HL-60 (cell line): ENCODE data around the gene CCR4.

Experiments used
- GABPA ChIP-seq: IDR thresholded peaks from 2 replicates; pipeline ENCODE4 v1.6.1; 2012; ENCODE audit warnings: low read depth
- POLR2AphosphoS5 ChIP-seq: IDR thresholded peaks from 2 replicates; pipeline ENCODE4 v1.6.1; 2012; ENCODE audit warnings: low read depth
- TF ChIP-seq, protein P1 (sequence below): IDR thresholded peaks from one replicate; pipeline ENCODE4 v1.5.1; 2011; ENCODE audit warnings: low read length, control low read depth, inconsistent platforms; ENCODE audit not compliant: insufficient read depth

- TF ChIP-seq, protein P1, sequence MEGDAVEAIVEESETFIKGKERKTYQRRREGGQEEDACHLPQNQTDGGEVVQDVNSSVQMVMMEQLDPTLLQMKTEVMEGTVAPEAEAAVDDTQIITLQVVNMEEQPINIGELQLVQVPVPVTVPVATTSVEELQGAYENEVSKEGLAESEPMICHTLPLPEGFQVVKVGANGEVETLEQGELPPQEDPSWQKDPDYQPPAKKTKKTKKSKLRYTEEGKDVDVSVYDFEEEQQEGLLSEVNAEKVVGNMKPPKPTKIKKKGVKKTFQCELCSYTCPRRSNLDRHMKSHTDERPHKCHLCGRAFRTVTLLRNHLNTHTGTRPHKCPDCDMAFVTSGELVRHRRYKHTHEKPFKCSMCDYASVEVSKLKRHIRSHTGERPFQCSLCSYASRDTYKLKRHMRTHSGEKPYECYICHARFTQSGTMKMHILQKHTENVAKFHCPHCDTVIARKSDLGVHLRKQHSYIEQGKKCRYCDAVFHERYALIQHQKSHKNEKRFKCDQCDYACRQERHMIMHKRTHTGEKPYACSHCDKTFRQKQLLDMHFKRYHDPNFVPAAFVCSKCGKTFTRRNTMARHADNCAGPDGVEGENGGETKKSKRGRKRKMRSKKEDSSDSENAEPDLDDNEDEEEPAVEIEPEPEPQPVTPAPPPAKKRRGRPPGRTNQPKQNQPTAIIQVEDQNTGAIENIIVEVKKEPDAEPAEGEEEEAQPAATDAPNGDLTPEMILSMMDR, result no peak
- TF ChIP-seq POLR2AphosphoS5, result no peak
- no peak for TF ChIP-seq GABPA
These were observed 7.9 kb downstream of the CCR4 start for GRCh38 chr3:32959371-32959770.
